HG03571 (cell line): Measurements from ENCODE around the gene KIF26A.
"Not testable (repeated sequence)": the region's sequence is repeated elsewhere in the genome, so short reads cannot be mapped to it uniquely, and the experiment has no call there.

Experiments
- ATAC-seq: cut with Tn5 transposase; IDR thresholded peaks from one replicate; pipeline ENCODE4 v1.9.1; 2021; ENCODE audit not compliant: unreplicated experiment

KIF26A gene

DNA sequence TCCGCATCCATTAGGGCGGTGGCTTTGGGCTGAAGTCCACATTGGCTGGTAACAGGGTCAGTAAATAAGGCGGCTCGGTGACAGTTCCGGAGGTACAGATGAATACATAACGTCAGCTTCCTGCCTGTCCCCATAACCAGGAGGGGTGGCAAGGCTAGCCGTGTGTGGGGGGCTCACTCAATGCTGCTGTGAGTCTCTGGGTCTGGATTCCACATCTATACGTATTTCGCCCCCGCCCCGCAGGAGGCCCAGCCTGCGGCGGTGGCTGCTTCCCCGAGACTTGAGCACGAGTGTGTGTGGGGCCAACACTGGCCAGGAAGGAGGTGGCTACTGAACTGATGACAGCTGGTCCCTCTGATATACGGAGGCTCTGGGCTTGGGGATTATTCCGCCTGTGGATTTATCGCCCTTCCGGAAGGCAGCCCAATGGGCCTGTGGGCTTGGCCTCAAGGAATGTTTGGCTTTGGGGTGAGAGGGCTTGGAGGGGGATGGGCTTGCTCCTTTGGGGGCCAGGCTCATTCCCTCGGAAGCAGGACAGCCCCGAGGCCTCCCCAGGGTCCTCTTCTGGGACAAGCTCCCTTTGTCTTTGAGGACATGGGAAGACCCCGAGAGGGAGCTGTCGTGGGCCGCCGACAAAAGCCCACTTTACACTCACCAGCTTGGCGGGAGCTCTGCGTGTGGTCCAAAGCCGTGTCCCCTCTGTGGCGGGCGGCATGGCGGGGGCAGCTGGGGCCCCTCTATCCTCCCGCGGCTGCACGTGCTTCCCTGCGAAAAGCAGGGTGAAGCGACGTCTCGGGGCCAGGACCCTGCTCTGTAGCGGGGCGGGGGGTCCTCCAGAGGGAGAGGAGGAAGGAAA is 82.1 kb downstream of the KIF26A start:
- ATAC-seq = no peak

DNA sequence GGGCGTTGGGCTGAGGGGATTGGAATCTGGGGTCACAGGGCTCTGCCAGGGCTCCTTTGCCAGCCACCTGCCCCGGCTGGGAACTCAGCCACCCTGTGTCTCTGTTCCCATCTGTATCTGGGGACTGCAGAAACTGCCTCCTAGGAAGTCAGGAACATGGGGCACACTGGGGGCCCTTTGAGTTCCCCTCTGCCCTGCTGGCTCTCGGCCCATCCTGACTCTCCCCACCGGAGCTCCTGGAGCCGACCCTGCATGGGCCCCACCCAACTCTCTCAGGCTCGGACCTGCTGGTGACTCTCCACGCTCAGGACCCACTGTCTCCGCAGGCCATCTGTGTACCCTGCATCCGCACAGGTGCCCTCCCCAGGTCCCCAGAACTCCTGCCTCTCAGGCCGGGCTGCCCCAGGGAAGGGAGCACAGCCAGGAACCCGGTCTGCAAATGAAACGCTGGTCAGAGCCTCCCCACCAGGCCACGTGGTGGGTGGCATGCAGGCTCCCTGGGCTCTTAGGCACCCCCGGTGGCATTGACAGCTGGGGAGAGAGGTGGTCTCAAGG is 82.8 kb downstream of the KIF26A start:
- ATAC-seq = no peak

DNA sequence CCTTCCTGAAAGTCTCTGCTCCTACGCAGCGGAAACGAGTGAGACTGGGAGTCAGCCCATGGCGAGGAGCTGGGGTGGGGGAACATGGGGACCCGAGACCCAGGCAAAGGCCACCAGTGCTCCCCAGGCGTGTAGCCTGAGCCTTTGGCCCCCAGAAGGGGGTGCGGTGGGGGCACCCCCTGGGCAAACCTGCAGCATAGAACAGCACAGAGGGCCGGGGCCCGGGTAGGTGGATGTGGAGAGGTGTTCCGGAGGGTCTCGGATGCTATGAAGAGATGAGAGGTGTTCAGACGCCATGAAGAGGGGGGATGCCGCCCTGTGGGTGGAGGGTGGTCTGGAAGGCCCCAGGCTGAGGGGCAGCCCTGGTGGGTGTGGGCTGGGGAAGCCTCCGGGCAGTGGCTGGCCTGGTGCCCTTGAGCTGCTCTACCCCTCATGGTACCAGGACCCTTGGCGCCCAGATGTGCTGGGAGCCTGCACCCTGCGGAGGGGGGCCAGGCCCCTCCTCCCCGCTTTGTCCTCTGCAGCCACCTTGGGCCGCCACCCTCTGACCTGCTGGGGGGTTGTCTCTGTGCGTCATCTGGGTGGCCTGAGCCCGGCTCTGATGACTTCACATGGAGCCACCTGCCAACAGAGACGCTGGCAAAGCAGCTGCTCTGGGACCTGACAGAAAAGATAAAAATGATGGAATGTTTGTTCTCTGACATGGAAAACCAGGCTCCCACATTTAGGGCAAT is 83.4 kb downstream of the KIF26A start:
- no peak for ATAC-seq

DNA sequence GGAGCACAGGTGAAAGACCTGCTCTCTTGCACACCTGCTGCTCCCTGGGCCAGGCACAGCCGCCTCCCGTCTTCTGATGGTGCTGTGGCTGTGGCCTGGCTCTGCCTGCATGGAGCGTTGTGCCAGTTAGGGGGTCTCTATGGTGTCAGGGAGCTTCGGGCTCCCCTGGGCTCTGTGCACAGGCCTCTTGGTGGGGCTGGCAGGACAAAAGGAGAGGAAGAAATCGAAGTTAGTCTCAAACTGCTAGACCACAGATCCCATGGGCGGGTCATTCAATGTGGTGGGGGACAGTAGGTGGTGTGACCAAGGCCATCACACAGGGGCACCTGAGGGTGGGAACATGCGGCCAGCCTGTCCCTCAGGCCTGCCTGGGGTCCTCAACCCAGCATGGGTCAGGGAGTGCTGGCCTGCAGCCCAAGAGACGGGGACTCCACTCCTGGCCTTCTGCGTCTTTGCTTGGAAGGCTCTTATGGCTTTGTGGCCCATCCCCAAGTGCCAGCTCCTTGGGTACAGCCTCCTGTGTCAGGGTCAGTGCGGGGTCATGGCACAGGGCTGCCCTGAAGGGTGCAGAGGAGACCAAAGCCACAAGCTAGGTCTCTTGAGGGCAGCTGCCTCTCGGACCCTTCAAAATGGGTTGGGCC is 84.1 kb downstream of the KIF26A start:
- no peak for ATAC-seq

DNA sequence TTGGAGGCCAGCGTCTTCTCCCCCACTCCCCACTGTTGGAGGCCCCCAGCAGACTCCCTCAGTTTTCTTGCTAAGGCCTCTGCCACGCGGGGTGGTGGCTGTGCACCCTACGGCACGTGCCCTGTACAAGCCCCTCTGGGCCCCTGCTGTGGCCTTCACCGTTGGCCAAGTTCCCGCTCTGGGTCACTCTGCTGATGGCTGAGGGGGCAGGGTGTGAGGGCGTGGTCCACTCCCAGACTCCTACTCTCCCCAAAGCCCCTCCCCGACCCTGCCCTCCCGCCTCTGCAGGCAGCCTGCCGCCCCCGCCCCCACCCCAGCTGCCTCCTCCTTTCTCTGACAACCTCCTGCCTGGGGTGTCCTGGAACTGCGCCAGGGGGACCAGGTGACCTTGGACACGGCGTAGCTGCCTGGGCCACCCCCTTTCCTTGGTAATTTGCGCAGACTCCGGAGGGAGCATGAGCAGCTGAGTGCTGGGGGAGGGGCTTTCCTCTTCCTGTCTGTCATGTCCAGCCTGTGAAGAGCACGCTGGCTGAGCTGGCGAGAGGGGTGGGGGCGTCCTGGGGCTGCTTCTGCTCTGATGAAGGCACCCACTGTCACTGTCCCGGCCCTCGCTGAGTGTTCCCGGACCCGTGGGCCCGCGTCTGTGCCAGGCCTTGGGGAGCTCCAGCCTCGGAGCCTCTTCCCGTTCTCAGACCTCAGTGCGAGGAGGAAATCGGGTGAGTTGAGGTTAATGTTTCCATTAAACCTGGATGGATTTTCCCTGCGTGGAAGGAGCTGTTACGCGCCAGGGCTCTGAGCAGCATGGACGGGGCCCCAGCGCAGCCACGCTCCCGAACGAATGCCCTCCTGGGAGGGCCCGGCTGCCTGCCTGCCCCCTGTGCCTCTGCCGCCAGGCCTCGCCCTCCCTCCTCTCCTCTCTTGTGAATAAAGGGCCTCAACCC is 85.0 kb downstream of the KIF26A start:
- no peak for ATAC-seq

DNA sequence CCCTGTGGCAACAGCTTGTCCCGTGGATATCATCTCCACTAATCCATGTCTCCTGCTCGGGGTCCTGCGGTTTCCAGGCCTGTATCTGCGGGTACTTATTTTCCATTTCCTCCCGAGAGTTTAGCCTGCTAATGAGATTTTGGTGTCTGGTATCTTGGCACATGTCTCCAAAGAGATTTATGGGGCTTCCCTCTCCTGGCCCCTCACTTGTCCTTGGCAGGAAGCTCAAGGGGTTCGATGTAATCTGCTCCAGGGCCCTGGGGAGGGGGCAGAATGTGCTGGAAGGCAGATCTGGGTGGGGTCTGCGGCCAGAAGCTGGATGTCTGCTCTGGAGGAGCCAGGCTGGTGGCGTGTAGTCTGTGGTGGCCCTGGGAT is 85.7 kb downstream of the KIF26A start:
- no peak for ATAC-seq

DNA sequence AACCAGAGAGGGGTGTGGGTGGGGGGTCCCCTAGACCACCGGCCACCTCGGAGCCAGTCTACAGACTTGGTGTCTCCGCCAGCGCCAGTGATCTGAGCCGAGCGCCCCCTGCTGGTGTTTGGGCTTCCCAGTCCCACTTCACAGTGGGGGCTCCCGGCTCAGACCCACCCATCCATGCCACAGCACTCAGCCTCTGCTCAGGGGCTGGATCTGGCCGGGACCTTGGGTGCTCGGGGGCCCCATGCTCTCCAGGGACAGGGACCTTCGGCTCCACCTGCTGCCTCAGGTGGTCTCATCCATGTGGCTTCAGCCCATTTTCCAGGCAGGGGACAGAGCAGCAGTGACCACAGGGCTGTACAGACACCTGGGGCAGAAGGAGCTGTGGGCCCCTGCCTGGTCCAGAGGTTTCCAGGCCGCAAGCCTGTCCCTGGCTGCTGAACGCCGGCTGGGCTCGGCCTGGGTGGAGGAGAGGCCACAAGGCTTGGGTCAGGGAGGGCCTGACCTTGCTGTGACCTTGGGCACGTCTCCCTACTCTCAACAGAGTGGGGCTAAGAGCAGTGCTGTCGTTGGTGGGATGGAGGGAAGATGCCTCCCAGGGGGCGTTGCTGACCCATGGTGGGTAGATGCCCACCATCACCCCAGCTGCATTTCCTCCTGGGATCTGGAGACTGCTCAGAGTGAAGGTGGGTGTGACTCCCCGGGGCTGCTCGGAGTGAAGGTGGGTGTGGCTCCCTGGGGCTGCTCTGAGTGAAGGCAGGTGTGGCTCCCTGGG is 86.3 kb downstream of the KIF26A start:
- ATAC-seq = no peak

DNA sequence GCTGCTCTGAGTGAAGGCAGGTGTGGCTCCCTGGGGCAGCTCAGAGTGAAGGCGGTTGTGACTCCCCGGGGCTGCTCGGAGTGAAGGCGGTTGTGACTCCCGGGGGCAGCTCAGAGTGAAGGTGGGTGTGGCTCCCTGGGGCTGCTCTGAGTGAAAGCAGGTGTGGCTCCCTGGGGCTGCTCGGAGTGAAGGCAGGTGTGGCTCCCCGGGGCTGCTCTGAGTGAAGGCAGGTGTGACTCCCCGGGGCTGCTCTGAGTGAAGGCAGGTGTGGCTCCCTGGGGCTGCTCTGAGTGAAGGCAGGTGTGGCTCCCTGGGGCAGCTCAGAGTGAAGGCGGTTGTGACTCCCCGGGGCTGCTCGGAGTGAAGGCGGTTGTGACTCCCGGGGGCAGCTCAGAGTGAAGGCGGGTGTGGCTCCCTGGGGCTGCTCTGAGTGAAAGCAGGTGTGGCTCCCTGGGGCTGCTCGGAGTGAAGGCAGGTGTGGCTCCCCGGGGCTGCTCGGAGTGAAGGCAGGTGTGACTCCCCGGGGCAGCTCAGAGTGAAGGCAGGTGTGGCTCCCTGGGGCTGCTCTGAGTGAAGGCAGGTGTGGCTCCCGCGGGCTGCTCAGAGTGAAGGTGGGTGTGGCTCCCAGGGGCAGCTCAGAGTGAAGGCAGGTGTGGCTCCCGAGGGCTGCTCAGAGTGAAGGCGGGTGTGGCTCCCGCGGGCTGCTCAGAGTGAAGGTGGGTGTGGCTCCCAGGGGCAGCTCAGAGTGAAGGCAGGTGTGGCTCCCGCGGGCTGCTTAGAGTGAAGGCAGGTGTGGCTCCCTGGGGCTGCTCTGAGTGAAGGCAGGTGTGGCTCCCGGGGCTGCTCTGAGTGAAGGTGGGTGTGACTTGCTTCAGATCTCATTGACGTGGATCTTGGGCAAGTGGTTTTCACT is 87.1 kb downstream of the KIF26A start:
- ATAC-seq = not testable (repeated sequence)

DNA sequence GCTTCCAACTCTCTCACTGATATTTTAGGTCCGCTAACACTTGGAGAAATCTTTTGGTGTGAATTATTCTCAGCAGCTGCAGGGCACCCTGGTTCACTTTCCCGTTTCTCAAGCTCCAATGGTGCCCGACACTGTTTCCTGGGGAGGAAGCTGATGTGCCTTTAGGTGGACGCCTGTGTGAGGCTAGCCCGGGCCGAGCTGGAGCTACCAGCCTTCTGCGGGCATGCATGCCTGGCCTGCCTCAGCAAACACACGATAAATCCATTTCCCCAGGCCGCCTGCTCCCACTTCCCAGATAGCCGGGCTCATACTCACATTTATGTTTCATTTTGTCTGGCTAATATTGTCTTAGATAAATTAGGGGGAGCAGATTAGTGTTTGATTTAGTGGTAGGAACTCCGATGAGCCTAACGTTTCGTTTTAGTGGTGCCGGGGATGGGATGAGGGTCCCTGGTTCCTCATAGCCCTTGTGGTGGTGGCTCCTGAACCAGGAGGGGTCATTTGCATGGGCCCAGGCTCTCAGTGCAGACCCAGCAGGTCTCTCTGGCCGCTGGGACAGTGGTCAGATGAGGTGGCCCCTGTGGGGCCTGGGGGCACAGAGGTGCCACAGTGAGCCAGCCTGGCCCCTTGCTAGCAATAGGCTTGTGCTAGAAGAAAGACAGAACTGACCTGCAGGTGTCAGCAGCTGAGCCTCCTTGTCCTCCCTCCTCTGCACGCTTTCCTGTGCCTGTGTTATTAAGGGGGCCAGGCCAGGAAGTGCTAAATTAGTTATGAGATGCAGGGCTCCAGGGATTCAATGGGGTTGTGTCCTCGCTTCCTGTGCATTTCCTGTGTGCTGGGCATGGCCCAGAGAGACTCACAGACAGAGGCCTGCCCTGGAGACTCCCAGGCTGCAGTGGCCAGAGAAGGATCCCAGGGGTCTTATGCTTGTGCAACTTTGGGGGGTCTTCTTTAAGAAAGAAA is 88.3 kb downstream of the KIF26A start:
- no peak for ATAC-seq

DNA sequence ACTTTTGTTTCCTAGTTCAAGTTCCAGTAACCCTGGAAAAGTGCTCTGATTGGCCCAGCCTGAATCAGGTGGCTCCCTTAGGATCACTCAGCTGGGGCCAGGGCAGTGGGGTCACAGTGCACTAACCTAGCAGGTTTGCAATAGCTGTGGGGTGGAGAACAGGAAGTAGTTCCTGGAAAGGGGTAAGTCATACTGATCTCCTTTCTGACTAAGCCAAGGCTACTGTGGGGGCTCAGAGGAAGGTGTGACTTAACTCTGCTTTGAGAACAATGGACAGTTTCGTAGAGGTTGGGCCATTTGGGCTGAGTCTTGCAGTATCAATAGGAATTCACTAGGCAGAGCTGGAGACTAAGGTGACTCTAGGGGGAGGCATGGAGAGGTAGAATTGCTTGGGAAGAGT is 89.4 kb downstream of the KIF26A start:
- no peak for ATAC-seq

DNA sequence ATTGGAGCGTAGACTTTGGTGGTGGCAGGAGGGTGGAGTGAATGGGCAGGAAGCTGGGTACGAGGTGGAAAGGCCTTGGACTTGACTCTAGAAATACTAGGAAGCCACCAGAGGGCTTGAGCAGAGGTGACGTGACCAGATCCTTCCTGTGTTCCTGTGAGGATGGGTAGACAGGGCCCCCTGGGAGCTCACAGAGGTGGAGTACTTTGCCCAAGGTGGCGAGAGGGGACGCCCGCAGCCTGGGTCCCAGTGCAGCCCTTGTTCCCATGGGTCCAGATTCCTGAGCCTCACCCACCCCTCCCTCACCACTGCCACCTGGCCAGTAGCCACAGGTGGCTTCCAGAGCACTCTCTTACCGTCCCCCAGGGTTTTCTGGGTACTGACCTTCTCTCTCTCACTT is 89.8 kb downstream of the KIF26A start:
- ATAC-seq = no peak

DNA sequence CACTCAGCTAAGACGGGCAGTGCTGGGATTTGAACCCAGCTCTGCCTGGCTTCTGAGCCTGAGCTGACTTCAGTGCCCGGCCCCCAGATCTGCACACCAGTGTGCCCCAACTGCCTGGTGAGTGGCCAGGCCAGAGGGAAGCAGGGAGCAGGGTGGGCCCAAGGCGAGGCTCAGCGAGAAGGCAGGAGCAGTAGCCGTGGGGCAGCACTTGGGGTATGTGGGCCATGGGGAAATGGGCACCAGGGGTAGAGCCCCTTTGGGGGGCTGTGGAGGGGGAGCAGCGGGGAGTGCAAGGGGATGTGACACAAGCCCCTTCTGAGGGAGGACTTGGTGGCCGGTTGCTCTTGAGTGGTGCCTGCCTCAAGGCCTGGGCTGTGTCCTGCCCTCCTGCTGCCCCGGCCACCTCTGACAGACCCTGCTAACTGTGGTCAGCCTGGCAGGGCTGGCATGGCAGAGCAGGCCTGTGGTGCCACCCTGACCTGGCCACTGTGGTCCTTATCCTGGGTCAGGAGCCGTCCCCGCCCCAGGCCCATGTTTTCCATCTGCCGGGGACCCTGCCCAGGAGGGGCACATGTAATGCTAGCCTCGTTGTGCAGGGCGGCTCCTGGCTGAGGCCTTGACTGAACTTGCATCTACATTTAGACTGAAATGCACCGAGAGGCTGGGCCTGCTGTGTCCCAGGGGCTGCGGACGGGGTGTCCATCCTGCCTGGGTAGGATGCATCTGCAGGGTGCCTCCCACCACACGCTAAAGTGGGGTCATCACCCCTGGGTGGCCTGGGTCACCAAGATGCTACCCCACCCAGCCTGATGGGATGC is 90.5 kb downstream of the KIF26A start:
- ATAC-seq = no peak

DNA sequence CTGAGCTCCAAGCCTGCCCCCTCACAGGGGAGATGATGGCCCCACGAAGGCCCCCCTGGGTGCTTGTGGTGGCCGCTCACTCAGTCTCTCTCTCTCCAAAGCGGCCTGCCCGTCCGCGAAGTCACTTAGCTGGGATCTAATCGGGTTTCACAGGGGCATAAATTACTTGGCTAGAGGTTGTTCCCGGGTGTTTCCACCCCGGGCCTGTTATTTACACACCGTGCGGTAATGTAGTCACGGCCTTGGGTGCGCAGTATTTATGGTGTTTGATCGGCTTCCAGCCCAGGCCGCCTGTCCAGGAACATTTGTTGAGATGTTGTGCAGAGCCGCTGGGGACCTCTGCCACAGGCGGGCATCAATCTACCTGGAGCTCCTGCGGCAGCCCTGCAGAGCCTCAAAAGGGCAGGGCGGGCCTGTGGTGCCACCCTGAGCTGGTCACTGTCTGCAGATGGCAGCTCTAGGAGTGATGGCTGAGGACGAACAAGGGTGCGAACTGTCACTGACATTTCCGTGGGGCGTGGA is 91.2 kb downstream of the KIF26A start:
- ATAC-seq = no peak

DNA sequence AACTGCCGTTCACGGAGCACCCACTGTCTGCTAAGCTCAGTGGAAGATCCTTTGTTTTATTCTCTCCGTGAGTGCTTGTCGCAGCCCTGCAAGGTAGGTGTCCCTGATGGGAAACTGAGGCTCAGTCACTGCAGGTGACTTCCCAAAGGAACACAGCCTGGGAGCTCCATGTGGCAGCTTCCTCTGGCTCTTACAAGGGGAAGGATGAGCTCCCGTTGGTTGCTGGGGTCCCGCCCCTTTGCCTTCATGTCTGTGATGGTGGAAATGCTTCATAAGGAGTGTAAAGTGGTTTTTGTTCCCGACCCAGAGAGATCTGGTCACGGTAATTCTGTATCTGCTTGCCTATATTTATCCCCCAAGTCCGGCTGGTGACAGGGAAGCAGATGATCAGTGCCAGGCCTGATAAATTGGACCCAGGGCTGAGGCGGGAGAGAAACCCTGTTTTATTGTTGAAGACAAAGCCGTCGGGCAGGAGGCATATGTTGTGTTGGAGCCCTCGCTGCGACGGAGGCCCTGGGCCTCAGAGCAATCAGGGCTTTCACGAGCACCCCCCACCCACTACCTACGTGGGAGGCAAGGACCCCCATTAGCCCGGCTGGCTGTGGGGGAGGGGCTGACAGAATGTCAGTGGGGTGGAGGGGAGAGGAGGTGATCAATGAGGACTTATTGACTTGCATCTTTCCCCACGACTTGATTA is 91.9 kb downstream of the KIF26A start:
- no peak for ATAC-seq
